GM23338 (cell line): ENCODE measurements around the gene ISOC2. TPM values are rescaled to one million over a fixed set of nuclear protein-coding genes. Genes with fewer than 3 reads are reported as not detected.
A peak's percentile ranks its signal among the peaks of the same experiment; 100 is the strongest.

Experiments used
- ATAC-seq: fragments of 200-7000 bp; cut with Tn5 transposase; 3 replicates; pipeline ENCODE4 v1.9.1; 2020
- DNase-seq: peaks from one replicate; pipeline ENCODE4 v3.0.0-alpha.2; 2015; ENCODE audit warnings: low spot score
- H2AFZ ChIP-seq: fragments of 200-600 bp; sonication (generic); 2 replicates; pipeline ENCODE4 v1.8.0; 2016; ENCODE audit warnings: antibody characterized with exemption, mild to moderate bottlenecking, moderate library complexity
- H3F3A ChIP-seq: fragments of 200-600 bp; sonication (generic); replicated peaks from 2 replicates; pipeline ENCODE4 v1.8.0; 2017; ENCODE audit warnings: antibody characterized with exemption, mixed run types, low read depth
- H3K27ac ChIP-seq: fragments of 200-600 bp; sonication (generic); 2 replicates; pipeline ENCODE4 v1.6.1; 2016; ENCODE audit warnings: low read depth
- H3K27me3 ChIP-seq: fragments of 200-600 bp; sonication (generic); 2 replicates; pipeline ENCODE4 v1.8.0; 2016; ENCODE audit warnings: mild to moderate bottlenecking, mixed run types, moderate library complexity; ENCODE audit not compliant: insufficient read depth
- H3K36me3 ChIP-seq: fragments of 200-600 bp; sonication (generic); 2 replicates; pipeline ENCODE4 v1.8.0; 2016; ENCODE audit warnings: mild to moderate bottlenecking; ENCODE audit not compliant: insufficient read depth
- H3K4me1 ChIP-seq: fragments of 200-600 bp; sonication (generic); 2 replicates; pipeline ENCODE4 v1.8.0; 2016; ENCODE audit warnings: mild to moderate bottlenecking, moderate library complexity; ENCODE audit not compliant: insufficient read depth
- H3K4me2 ChIP-seq: fragments of 200-600 bp; sonication (generic); 2 replicates; pipeline ENCODE4 v1.7.1; 2017; ENCODE audit warnings: mixed run types
- H3K4me3 ChIP-seq: fragments of 200-600 bp; sonication (generic); 2 replicates; pipeline ENCODE4 v1.6.1; 2016; ENCODE audit warnings: mixed run types
- H3K79me2 ChIP-seq: fragments of 200-600 bp; sonication (generic); replicated peaks from 2 replicates; pipeline ENCODE4 v1.8.0; 2017; ENCODE audit warnings: mild to moderate bottlenecking; ENCODE audit not compliant: insufficient read depth
- H3K9me2 ChIP-seq: fragments of 200-600 bp; sonication (generic); 2 replicates; pipeline ENCODE4 v1.8.0; 2017; ENCODE audit not compliant: insufficient read depth
- H4K20me1 ChIP-seq: fragments of 200-600 bp; sonication (generic); replicated peaks from 2 replicates; pipeline ENCODE4 v1.8.0; 2017; ENCODE audit warnings: mild to moderate bottlenecking; ENCODE audit not compliant: insufficient read depth
- H3K27ac Mint-ChIP-seq: 2 replicates; pipeline ENCODE4 v1.8.0; 2020; ENCODE audit warnings: inconsistent platforms, mild to moderate bottlenecking, moderate library complexity, mixed read lengths
- H3K27me3 Mint-ChIP-seq: 3 replicates; pipeline ENCODE4 v1.8.0; 2022; ENCODE audit warnings: low read depth, mild to moderate bottlenecking, moderate library complexity, mixed read lengths, inconsistent platforms; ENCODE audit not compliant: insufficient read depth, poor library complexity
- H3K36me3 Mint-ChIP-seq: 3 replicates; pipeline ENCODE4 v1.8.0; 2021; ENCODE audit warnings: low read depth, mild to moderate bottlenecking, inconsistent platforms, moderate library complexity, mixed read lengths
- H3K4me1 Mint-ChIP-seq: 3 replicates; pipeline ENCODE4 v1.8.0; 2020; ENCODE audit warnings: mild to moderate bottlenecking, inconsistent platforms, mixed read lengths
- H3K4me3 Mint-ChIP-seq: 3 replicates; pipeline ENCODE4 v1.8.0; 2021; ENCODE audit warnings: moderate library complexity, mild to moderate bottlenecking, inconsistent platforms, mixed read lengths
- H3K9me3 Mint-ChIP-seq: 3 replicates; pipeline ENCODE4 v1.8.0; 2020; ENCODE audit warnings: moderate library complexity, mild to moderate bottlenecking, inconsistent platforms, mixed read lengths
- CREB1 ChIP-seq: fragments of 250-450 bp; sonication (Bioruptor Pico); IDR thresholded peaks from 2 replicates; pipeline ENCODE4 v1.5.0; 2020; ENCODE audit warnings: low read depth, mild to moderate bottlenecking, moderate library complexity
- CTCF ChIP-seq, 2 experiments: fragments of 200-600 bp in 1 of 2; sonication (generic) in 1 of 2; conservative IDR thresholded peaks; 2 replicates each; pipeline versions ENCODE4 v1.5.1 to v1.6.1; 2016 to 2017; ENCODE audit warnings: antibody characterized with exemption in 2 of 2, low read depth in 2 of 2, mild to moderate bottlenecking in 2 of 2, moderate library complexity in 1 of 2
- ETS1 ChIP-seq: IDR thresholded peaks from 2 replicates; pipeline ENCODE4 v1.6.1; 2016; ENCODE audit warnings: antibody characterized with exemption
- EZH2 ChIP-seq: fragments of 200-600 bp; sonication (generic); IDR thresholded peaks from one replicate; pipeline ENCODE4 v1.8.0; 2017; ENCODE audit warnings: antibody characterized with exemption, mild to moderate bottlenecking, low read depth; ENCODE audit not compliant: unreplicated experiment
- EZH2phosphoT487 ChIP-seq: fragments of 200-600 bp; sonication (generic); IDR thresholded peaks from one replicate; pipeline ENCODE4 v1.8.1; 2018; ENCODE audit warnings: antibody characterized with exemption; ENCODE audit not compliant: unreplicated experiment
- JUNB ChIP-seq: IDR thresholded peaks from one replicate; pipeline ENCODE4 v1.6.1; 2016; ENCODE audit warnings: antibody characterized with exemption; ENCODE audit not compliant: unreplicated experiment
- NANOG ChIP-seq: IDR thresholded peaks from 2 replicates; pipeline ENCODE4 v1.6.1; 2016; ENCODE audit warnings: antibody characterized with exemption, borderline replicate concordance
- POLR2AphosphoS5 ChIP-seq: IDR thresholded peaks from 2 replicates; pipeline ENCODE4 v1.6.1; 2016; ENCODE audit warnings: antibody characterized with exemption, low read depth
- REST ChIP-seq: IDR thresholded peaks from one replicate; pipeline ENCODE4 v1.6.1; 2018; ENCODE audit warnings: antibody characterized with exemption; ENCODE audit not compliant: unreplicated experiment
- STAT1 ChIP-seq: IDR thresholded peaks from one replicate; pipeline ENCODE4 v1.6.1; 2016; ENCODE audit warnings: antibody characterized with exemption; ENCODE audit not compliant: unreplicated experiment
- ZNF114 ChIP-seq: fragments of 250-450 bp; sonication (Bioruptor Pico); IDR thresholded peaks from 2 replicates; pipeline ENCODE4 v1.5.0; 2020; ENCODE audit warnings: mild to moderate bottlenecking, moderate library complexity
- ZNF331 ChIP-seq: fragments of 250-450 bp; sonication (Bioruptor Pico); IDR thresholded peaks from 2 replicates; pipeline ENCODE4 v1.5.0; 2020; ENCODE audit warnings: low read depth, mild to moderate bottlenecking, moderate library complexity
- ZNF462 ChIP-seq: fragments of 250-450 bp; sonication (Bioruptor Pico); IDR thresholded peaks from 2 replicates; pipeline ENCODE4 v1.5.0; 2020; ENCODE audit warnings: mild to moderate bottlenecking, moderate library complexity
- polyA plus RNA-seq: library from polyadenylated mRNA; unstranded; fragments of >200 nt; fragmentation: Nextera tagmentation; extraction: Ambion mirVana; gene quantifications from 2 replicates; pipeline ENCODE4 v1.2.1, GENCODE V29; 2016
- total RNA-seq: library from RNA; depleted of rRNA; stranded (reverse); fragments of >200 nt; shearing (Covaris generic); gene quantifications from 2 replicates; pipeline ENCODE4 v1.2.3, GENCODE V29; 2014

Gene ISOC2
- total and polyA plus RNA-seq, 2 experiments from 2014 or later: 62.6 to 85.2 TPM

- Histone ChIP-seq H3K27me3 (no peaks in the 10 kb centered on the region), H3K9me2 (no peaks in the 10 kb centered on the region), H3K4me1 (peaks cover 26% of the 10 kb centered on the region), H3K79me2 (peaks cover 21% of the 10 kb centered on the region), H4K20me1 (no peaks in the 10 kb centered on the region; the same call in none of the 2 replicates), H3F3A (peaks cover 19% of the 10 kb centered on the region; the same call in 1 of the 2 replicates), H3K36me3 (no peaks in the 10 kb centered on the region), H3K4me3 (peak overlapping the region; percentile 66), H3K4me2 (peak overlapping the region; percentile 88), H3K27ac (peak overlapping the region; percentile 89), H2AFZ (peak overlapping the region; percentile 66; the same call in 1 of the 2 replicates)
- Mint-ChIP-seq H3K27ac (peak overlapping the region; percentile 97), H3K36me3 (peaks cover 2% of the 10 kb centered on the region; the same call in 1 of the 3 replicates), H3K4me1 (peaks cover 34% of the 10 kb centered on the region), H3K9me3 (peaks cover 3% of the 10 kb centered on the region; the same call in 1 of the 3 replicates), H3K4me3 (peak overlapping the region; percentile 91), H3K27me3 (peaks cover 16% of the 10 kb centered on the region)
- no peak for TF ChIP-seq NANOG
- TF ChIP-seq STAT1: no peak
- no peak for TF ChIP-seq CTCF (conservative IDR thresholded peaks at IDR 0.05; ENCODE audit: low read depth in 2 of 2)
- no peak for TF ChIP-seq JUNB
- TF ChIP-seq EZH2: no peak
- TF ChIP-seq POLR2AphosphoS5: no peak
- no peak for TF ChIP-seq REST
- no peak for TF ChIP-seq ZNF331
- TF ChIP-seq EZH2phosphoT487: no peak
- TF ChIP-seq CREB1 (CRISPR knock-in tag): no peak
- TF ChIP-seq ZNF114 (CRISPR knock-in tag): no peak
- TF ChIP-seq ETS1: no peak; the same call in 1 of the 2 replicates
- TF ChIP-seq ZNF462 (CRISPR knock-in tag): no peak
- peak; percentile 97 for DNase-seq
- ATAC-seq: peak; percentile 74
Measured at GRCh38 chr19:55460670-55461258, 678 bp downstream of the ISOC2 start.
